ENCODE data around the gene DENND1A.

Gene DENND1A

DNA sequence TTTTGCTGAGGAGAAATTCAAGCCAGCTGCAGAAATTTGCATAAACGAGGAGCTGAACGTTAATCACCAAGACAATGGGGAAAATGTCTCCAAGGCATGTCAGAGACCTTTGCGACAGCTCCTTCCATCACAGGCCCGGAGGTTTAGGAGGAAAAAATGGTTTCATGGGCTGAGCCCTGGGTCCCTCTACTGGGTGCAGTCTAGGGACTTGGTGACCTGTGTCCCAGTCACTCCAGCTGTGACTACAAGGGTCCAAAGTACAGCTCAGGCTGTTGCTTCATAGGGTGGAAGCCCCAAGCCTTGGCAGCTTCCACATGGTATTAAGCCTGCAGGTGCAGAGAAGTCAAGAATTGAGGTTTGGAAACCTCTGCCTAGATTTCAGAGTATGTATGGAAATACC, 207.5 kb downstream of the DENND1A start:
- no peak for DNase-seq

DNA sequence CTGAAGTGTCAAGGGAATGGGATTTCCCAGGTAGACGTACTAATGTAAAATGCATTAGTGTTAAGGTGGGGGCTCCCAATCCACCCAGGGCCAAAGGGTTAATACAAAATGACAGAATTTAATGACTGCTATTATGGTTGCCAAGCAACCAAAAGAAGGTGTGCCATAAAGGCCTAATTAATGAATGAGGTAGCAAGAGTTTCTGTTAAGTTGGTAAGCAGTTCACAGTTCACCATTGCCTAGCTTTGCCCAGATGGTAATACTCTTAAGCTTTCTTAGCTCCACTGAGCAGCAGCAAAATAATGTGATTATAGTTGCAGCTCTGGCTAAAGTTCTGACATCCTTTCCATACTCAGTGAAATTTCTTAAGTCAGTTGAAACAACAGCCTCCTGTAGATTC, 211.7 kb downstream of the DENND1A start:
- DNase-seq: no peak

DNA sequence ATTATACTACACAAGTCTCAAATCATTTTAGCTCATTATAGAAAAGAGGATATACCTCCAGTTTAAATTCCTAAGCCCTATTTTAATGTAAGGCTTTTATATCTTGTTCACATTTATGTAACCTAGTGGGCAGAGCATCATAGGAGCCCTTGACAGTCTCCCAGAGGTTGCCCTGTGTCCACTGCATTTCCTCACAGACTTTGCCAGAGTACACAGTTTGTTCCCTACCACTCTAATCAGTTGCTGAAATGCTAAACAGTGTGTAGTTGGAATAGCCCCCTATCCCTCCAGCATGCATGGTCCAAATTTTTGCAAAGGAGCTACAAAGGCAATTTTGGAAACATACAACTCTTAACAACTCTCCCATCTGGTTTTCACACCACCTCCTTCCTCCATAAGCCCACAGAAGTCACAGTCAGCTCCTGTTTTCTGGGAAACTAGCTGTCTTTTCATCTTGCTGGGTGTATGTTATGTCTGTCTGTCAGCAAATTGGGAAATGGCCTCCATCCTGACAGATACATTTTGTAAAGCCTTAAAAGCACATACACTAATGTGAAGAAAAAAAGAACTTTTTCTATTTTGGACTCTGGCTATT, 212.2 kb downstream of the DENND1A start:
- no peak for DNase-seq

DNA sequence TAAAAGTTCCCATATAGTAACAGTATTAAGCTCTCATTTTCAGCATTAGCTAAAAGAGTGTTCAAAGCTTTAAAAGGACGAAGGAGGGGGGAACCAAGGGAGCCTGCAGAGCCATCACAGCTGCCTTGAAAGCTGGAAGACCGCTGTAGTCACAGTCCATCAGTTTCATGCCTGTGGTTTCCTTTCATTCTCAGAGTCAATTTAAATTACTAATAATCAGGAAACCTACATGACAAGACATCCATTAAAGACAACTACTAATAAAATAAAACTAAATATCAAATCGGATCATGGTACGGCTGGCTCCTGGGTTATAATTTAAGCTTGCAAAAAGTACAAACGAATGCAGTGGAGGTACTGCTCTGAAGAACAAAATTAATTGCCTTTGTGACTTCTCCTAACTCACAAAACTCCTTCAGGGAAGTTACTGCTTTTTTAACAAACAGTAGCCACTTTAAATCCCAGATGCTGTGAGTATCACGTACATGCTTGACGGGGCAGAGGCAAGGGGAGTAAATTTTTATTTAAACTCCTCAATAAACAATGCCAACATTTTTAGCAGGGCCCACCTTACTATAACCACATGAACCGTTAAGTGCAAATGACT, 213.5 kb downstream of the DENND1A start:
- no peak for DNase-seq

DNA sequence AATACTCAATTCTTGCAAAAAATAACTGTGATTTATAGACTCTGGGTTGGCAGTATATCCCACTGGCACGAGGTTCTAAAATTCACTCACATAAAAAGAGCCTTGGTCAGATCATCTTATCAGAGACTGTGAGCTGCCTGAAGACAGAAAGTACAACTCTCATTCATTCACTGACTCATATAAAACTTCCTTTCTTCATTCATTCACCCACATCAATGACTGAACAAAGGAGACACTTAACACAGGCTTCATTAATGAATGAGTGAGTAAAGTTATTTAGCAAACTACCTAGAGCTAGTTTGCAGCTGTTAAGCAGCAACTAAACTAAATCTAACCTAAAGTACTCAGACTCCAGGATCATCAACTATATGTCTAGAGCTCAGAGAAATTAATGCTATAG, 214.7 kb downstream of the DENND1A start:
- DNase-seq: no peak

DNA sequence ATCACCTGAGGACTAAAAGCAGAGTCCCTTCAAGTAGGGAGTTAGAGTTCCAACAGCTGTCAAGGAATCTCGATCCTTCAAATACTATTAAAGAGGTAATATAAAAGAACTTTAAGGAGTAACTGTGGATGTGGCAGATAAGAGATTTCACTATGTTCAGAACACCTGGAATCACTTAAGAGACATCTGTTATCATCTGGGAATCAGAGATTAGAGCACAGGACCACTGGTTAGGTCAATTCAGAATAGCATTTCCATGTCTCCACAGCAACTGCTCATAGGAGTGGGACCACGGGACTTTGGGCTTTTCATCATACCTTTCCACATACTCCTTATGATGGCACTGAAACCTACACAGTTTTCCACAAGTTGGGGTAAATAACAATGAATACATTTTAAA, 216.6 kb downstream of the DENND1A start:
- DNase-seq: no peak

DNA sequence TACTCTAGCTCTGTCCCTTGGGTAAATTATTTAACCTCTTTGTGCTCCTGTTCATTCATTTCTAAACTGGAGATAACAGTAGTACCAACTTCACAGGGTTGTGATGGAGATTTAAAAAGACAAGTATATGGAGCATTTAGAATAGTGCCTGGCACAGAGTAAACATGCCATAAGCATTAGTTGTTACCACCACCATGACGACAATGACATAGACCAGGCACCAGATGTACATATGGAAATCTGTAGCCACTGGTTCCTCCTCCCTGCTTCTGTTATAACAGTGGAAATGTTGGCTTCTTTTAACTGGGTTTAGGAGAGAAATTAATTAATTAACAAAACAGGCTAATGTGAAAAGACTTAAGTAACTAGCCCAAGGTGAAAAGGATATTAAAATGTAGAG, 217.5 kb downstream of the DENND1A start:
- no peak for DNase-seq

DNA sequence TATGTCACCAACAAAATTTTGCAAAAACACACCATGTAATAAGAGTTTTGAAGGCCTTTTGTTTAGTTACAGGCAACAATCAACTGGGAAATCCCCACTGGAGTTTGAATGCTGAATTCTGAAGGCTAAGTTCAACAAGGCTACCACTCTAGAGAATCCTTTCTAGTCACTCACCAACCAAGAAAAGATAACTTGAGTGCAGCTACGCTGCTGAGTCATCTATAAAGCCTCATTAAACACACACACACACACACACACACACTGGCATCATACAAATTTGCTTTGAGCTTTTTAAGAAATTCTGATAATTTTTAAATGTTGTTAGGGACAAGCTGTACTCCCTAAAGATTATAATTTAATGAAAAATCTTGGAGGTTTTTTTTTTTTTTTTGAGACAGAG, 219.6 kb downstream of the DENND1A start:
- DNase-seq: no peak

DNA sequence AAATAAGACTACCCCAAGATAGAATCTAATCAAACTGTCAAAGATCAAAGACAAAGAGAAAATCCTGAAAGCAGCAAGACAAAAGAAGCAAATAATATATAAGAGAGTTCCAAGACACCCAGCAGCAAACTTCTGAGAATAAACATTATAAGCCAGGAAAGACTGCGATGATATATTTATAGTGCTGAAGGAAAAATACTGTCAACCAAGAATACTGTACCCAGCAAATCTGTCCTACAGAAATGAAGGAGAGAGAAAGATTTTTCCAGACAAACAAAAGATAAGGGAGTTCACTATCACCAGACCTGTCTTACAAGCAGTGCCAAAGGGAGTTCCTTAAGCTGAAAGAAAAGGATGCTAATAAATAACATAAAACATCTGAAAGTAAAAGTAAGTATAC, 227.4 kb downstream of the DENND1A start:
- DNase-seq: no peak

DNA sequence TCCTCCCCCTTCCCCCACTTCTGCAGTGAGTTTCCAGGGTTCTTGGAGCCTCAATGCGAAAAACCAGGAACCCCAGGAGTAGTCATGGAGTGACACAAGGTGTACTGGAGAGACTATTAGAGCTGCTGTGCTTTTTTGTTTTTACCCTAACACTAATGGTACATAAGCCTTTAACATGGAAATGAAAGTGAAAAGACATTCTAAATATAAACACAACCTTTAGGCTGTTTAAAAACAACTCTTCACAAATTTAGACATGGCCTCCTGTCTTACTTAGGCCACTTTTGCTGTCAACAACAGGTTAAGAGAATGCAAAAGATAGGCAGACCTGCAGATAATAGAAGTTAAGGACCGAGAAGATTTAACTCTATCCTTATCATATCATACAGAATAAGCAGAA, 232.2 kb downstream of the DENND1A start:
- DNase-seq: no peak

DNA sequence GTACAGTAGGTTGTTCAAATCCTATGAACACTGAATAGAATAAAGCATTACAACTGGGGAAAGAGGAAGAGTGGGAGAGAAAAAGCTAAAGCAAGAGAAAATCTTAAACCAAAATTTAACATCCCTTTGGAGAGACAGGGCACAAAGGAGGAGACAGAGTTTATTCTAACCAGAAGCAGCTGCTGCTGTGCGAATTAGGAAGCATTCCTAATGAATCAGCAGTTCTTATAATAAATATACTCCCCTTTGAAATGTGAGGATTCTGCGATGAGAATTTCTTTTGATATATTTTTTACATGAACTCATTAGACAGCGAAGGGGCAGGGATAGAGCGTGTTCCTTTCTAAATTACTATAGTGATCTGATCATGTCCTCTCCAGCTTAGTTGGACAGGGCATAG, 233.4 kb downstream of the DENND1A start:
- DNase-seq: no peak

DNA sequence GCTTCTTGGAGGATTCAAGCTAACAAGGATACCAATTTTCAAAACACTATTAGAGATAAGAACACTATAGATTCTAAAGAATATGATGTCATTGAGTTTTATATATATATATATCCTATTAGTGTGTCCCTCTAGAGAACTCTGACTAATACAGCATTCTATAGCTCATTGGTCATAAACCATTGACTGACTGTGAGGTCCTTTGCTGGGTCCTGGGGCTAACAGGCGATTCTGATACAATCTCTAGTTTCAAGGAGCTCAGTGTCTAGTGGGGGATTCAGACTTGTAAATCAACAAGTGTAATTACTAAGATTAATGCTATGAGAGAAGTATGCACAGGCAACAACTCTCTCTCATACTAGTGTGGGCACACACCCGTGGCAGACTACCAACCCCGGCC, 234.5 kb downstream of the DENND1A start:
- DNase-seq: no peak

DNA sequence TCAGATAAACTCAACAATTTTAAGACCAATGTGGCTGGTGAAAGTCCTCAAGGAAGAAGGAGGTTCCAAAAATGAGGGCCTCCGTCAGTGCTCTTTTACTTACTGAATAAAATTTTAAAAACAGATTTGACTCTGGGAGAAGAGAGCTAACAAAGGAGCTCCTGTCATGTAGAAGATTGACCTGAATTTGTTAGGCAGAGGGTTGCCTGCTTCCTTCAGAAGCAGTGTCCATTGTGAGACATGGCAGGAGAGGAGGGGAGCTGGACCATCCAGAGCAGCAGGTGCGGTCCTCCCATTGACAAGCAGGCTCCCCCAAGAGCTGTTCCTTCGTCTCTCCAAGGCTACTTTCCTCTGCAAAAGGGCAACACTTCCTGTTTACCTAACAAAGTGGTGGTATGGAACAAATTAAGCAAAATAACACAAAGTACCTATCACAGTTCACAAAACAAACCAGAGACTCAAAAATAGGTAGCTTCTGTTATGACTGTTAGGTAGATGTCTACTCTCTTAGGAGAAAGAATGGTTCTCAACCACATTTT, 238.1 kb downstream of the DENND1A start:
- DNase-seq: no peak

DNA sequence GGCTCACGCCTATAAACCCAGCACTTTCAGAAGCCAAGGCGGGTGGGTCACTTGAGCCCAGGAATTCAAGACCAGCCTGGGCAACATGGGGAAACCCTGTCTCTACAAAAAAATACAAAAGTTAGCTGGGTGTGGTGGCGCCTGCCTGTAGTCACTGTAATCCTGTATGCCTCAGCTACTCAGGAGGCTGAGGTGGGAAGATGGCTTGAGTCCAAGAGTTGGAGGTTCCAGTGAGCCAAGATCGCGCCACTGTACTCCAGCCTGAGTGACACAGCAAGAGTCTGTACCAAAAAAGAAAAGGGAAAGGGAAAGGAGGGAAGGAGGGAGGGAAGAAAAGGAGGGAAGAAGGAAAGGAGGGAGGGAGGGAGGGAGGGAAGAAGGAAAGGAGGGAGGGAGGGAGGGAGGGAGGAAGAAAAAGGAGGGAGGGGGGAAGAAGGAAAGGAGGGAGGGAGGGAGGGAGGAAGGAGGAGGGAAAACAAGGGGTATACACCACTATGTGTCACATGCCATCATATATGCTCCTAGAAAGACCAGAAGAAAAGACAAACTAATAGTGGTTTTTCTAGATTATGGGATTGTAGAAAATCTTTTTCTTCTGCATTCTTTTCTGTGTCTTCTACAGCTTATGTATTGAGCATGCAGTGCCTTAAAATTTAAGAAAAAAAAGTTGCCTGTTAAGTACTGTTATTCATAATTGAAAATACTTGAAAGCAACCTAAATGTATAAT, 240.1 kb downstream of the DENND1A start:
- no peak for DNase-seq

DNA sequence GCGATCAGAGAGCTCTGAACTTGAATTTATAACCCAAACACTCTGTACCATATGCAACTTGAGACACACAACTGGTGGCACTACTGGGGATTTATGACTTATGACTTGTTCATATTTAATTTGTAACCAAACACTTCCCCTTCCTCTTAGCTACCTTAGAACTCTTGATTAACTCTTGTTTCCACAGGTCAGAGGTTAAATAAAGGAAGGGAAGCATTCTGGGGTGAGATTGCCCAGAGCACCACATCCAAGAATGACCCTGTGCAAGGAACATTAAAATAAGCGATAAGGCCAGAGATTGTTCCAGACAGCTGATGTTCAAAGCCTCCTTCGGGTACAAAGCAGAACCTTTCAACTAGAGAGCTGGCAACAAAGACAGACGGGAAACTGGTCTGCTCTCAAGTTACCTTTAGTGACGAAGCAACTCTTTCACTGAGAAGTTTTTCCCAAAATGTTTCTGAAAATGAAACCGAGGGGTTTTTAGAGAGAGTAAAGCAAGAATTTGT, 242.6 kb downstream of the DENND1A start:
- DNase-seq: no peak

DNA sequence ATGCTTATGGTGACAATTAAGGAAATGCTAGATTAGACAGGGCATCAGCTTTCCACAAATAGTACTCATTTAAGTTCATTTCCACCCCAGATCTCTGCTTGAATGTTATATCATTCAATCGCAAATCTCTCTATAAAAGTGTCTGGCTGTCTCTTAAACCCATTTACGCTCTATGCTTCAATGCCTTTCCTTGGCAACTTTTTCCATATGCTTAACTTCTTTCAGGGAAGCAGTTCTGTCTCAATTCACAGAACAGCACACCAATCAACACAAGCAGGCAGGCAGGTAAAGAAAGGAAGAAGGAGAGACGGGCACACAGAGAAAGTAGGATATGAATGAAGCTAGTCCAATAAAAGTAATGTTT, 243.1 kb downstream of the DENND1A start:
- no peak for DNase-seq

DNA sequence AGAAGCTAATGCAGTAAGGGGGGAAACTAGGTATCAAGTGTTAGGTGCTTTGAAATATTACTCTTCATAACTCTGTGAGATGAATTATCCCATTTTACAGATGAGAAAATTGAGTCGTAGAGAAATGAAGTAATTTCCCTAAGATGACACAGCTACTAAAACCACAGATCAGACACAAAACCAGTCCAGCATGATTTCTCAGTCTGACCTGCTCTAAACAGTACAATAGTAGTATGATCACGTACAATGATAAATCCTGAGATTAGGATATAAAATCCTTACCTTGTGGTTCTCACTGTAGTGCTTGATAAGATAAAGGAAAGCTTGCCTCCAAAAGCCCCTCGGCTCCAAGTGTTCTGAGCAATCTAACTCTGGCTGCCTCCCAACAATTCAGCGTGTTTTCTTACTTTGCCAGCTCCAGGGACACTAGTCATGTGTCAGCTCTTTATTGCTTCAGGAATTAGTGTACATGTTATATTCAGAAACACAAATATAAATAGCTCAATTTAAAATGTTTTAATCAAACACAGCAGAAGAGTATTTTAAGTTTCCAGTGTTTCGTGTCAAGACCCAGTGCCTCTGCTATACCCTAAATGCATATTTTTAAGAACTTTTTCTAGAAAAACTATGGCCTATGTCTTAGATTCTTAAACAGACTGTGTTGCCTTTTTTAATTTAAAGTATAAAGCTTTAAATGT, 243.6 kb downstream of the DENND1A start:
- DNase-seq: no peak

DNA sequence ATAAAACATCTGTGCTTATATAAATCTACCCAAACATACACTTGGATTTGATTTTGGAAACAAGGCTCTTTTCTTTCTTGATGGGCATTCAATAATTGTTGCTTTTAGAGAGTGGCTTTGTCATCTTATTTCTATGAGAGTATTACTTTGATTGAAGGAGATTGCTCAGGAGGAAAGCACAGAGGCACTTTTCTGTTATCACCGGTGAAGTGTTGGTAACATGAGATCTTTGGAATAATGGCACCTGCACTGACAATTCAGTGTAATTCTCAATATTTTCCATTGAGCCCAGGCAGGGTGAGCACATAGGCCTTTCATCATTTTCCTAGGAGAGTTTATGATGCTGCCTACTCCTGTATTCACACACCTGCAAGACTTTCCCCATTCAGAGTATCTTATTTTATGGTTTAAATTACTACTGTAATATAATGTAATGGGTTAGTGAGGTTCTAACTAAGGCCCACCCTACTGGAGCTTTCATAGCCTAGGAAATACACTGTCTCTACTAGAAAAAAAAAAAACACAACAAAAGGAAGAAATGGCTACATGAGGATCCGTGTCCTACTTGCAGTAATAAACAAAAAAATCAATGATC, 244.3 kb downstream of the DENND1A start:
- no peak for DNase-seq

DNA sequence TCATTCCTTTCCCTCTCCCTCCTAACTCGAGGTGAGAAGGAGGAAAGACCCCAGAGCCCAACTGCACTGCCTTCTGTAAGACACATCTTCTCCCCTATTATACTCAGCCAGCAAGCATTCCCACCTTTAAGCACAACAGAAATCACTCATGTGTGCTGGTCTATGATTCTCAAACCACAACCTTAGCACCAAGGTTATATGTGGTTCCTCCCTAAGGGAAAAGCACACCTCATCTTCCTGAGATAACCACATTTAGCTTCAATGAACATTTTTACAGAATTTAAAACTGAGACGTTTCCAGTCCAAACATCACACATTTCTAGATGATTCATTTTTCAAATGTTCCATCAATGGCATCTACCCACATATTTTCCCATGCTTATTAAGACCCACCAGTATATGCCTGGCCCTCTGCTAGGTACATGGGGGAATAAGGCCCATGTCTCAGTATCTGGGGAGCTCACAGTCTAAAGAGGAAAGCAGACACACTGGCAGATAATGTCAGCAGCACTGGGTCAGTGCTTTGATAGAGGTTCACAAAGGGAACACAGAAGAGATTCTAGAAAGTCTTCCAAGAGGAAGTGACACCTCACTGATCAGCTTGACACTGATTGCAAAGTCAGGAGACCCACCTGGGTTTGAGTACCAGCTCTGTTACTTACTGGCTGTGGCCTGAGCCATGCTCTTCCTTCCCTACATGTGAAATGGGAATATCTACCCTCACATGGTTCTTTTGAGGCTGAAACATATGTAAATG, 245.4 kb downstream of the DENND1A start:
- DNase-seq: no peak

DNA sequence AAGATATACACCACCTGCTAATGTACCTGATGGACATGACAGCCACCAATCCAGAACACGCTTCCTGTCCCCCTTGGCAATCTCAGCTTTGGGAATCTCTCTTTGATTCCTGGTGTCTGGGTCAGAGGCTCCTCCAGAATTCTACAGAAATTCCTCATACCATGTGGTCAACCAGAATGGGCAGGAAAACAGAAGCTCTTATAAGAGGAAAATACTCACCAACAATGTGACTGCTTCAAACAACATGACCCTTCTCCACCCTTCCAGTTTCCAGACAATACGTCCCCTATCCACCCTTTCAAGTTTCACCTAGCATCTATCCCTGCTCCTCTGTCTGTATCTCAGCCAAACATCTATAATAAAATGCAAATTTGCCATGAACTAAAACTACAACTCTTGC, 247.2 kb downstream of the DENND1A start:
- DNase-seq: no peak

DNA sequence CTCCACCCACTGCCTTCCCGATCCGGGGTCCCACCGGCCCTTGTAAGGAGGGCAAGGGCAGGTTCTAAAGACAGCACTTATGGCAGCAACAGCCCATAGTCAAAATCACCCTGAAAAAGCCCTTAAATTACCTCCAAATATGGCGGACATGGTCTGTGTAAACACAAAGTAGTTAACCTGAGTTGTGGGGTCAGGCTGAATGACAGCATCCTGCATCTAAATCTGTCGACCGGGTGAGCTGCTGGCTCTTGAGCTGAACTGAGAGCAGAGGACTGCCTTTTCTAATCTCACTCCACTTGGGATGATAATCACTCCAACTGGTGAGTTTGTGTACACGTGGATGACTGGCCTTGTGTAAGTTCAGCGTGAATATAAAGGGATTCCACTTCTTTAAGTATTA, 249.6 kb downstream of the DENND1A start:
- DNase-seq: no peak

DNA sequence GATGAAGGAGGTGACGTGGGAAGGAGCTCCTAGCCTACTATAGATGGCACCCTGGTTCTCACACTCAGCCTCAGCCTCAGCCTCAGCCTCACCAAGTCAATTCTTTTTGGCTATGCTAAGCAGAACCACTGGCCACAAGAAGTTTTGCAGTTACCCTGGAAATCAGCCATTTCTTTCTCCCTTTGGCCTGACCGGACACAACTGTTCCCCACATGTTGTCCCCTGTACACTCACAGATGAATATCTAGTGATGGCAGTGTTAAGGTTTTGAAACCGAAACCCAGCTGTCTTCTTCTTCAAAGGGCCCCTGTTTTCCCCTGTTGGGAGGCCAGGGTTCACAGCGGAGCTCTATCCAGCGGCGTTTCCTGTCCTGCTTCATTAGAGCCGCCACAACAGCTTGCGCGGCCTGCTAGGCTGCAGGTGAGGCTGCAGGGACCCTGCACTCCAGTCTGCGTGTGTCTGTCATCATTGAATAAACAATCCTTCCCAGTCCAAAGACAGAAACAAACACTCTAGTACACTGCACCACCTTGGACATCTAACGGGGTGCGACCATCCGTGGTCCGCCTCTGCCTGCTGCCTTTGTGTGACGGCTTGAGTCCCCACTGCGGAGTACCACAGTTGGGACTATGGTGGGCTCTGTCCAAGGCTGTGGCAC, 250.5 kb downstream of the DENND1A start:
- DNase-seq: no peak

Data from activated CD8-positive, alpha-beta memory T cell treated with anti-CD3 and anti-CD28 coated beads for 24 hours (primary cell).